GM18517 (cell line): ENCODE results near the gene DUSP8.
"Not testable (repeated sequence)": the region's sequence is repeated elsewhere in the genome, so short reads cannot be mapped to it uniquely, and the experiment has no call there.

Source experiments
- ATAC-seq: cut with Tn5 transposase; IDR thresholded peaks from one replicate; pipeline ENCODE4 v1.9.1; 2021; ENCODE audit warnings: mild to moderate bottlenecking, moderate library complexity; ENCODE audit not compliant: unreplicated experiment

DUSP8 gene

DNA sequence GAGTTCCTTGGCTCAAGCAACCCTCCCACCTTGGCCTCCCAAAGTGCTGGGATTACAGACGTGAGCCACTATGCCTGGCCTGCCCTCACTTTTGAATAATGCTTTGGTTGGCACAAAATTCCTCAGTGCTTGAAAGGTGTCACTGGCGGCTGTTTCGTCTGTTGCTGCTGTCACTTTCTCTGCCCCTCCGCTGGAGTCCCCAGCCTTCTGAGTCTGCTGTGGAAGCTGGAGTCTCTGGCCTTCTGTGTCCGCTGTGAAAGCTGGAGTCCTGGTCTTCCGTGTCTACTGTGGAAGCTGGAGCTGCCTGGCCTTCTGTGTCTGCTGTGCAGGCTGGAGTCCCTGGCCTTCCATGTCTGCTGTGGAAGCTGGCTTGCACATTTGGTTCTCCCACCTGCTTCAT lies 17.9 kb upstream of the DUSP8 start:
- no peak for ATAC-seq

DNA sequence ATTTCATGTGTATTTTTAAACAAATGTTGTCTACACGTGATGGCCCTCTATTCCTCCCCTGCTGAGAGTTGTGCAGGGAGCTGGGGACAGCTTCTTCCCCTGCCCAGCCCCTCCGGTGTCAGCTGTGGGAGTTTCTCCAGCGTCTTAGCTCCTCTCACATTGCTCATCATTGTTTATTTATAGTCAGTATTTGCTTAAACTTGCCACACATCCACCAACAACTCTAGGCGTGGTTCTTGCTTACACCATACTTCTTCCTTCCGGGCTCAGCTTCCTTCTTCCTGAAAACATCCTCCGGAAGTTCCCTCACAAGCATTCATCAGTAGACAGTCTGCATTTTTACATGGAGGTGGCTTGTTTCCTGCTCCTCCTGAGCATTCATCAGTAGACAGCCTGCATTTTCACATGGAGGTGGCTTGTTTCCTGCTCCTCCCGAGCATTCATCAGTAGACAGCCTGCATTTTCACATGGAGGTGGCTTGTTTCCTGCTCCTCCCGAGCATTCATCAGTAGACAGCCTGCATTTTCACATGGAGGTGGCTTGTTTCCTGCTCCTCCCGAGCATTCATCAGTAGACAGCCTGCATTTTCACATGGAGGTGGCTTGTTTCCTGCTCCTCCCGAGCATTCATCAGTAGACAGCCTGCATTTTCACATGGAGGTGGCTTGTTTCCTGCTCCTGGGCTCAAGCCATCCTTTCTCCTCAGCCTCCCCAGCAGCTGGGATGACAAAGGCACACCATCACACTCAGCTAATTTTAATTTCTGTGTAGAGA lies 17.3 kb upstream of the DUSP8 start:
- not testable (repeated sequence) for ATAC-seq

GRCh38 chr11:1586699-1587098 lies 14.6 kb upstream of the DUSP8 start:
- no peak for ATAC-seq

DNA sequence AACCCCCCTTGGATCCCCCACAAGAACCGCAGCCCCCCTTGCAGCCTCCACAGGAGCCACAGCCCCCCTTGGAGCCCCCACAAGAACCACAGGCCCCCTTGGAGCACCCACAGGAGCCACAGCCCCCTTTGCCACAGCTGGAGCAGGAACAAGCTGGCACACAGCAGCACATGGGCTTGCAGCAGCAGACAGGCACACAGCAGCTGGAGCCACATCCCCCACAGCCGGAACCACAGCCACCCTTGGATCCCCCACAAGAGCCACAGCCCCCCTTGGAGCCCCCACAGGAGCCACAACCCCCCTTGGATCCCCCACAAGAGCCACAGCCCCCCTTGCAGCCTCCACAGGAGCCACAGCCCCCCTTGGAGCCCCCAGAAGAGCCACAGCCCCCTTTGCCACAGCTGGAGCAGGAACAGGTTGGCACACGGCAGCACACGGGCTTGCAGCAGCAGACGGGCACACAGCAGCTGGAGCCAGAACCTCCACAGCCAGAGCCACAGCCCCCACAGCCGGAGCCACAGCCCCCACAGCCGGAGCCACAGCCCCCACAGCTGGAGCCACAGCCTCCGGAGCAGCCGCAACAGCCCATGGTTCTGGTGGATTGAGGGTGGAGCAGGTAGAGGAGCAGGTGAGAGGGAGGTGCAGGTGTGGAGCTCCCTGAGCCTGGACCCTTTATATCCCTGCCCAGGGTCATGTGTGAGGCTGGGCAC lies 12.7 kb upstream of the DUSP8 start, which contains the start of gene KRTAP5-1:
KRTAP5-1 (minus strand) TSS at position 623 of the 710 bp plus-strand sequence; CDS start at position 589, 34 bp downstream.
- not testable (repeated sequence) for ATAC-seq

- not testable (repeated sequence) for ATAC-seq
These were observed 10.8 kb upstream of the DUSP8 start for GRCh38 chr11:1582909-1583308.

DNA sequence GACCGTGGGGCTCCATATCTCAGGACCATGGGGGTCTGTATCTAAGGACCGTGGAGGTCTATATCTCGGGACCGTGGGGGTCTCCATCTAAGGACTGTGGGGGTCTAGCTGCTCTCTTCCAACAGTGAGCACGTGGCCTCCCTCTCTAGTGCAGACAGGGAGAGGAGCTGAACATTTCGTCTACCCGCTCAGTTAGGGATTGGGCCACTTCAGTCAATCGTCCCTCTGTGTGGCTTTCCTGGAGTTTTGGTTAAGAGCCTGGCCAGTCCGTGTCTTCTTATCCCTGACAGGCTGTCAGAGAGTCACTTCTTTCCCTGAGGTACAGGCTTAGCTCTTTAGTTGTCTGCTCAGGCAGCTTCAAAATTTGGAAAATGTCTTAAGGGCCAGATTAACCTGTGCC lies 9.9 kb upstream of the DUSP8 start:
- ATAC-seq, result no peak

DNA sequence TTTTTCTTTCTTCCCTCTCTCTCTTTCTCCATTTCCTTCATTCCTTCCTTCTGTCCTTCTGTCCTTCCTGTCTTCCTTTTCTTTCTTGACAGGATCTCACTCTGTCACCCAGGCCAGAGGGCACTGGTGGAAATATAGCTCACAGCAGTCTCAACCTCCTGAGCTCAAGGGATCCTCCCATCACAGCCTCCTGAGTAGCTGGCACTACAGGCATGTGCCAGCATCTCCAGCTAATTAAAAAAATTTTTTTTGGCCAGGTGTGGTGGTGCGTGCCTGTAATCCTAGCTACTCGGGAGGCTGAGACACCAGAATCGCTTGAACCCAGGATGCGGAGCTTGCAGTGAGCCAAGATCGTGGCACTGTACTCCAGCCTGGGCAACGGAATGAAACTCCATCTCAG lies 4.8 kb upstream of the DUSP8 start:
- no peak for ATAC-seq

DNA sequence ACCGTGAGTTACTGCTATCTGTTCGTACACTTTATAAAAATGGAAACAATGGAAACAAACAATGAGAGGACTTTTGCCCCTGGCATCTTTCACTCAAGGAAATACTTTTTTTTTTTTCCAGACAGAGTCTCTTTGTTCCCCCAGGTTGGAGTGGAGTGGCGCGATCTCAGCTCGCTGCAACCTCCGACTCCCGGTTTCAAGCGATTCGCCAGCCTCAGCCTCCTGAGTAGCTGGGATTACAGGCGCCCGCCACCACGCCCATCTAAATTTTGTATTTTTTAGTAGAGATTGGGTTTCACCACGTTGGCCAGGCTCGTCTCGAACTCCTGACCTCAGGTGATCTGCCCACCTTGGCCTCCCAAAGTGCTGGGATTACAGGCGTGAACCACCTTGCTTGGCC lies 3.7 kb upstream of the DUSP8 start:
- ATAC-seq, result not testable (repeated sequence)

DNA sequence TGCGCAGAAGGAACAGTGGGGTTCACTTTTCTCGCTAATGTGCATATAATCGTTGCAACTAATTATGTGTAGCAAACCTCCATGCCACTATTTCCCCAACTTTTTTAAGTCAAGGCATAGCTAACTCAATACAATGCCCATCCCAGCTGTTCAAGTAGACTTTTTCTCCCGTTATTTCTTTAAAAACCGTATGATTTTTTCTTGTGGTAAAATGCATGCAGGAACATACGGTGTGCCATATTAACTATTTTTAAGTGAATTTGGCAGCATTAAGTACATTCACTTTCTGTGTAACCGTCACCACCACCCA lies 2.8 kb upstream of the DUSP8 start:
- ATAC-seq, result no peak

DNA sequence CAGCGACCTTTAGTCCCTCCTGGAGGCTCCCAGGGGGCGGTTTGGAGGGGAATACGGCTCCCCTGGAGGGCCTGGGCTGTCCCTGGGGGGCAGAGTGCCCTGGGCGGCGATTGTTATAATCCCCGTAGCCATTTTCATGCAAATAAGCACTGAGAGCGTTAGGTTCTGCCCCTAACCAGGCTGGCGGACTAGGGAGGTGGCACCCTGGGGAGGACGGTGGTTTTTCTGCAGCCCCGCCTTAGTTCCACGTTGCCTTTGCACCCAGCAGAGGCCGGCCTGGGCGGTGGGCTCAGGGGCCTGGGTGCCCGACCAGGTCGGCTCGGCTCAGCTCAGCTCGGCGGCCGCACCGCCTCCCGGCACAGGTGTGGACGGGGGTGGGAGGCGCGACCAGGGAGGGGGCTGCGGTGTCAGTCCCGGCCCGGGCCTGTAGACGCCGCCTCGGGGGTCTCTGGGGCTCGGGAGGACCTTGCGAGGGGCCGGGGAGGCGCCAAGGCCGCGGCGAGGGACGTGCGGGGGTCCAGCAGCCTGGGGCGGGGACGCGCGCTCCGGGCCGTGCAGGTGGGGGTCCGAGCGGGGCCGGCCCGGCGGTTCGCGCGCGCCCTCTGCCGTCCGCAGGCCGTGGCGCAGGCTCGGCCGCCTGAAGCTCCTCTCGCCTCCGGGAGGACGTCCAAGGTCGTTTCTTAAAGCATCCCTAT lies 2.3 kb upstream of the DUSP8 start:
- no peak for ATAC-seq

- no peak for ATAC-seq
These were observed 1.8 kb upstream of the DUSP8 start for GRCh38 chr11:1573903-1574237.

- ATAC-seq, result no peak
These were observed 1.2 kb upstream of the DUSP8 start for GRCh38 chr11:1573077-1573902.

DNA sequence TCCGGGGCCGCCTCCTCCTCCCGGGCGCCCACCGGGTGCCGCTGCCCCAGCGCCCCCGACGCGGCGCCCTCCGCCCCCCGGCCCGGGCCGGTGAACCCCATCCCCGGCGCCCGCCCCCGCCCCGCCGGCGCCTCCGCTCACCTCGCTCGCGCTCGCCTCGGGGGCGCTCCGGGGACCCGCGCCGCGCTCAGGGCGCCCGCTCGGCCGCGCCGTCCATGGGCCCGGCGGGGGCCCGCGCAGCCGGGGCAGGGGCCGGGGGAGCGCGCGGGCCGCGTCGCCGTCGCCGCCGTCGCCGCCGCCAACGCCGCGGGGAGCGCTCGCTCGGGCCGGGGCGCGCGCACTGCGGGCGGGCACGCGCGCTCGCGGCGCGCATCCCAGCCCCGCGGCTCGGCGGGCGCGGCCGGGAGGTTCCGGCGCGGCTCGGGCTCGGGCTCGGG lies 293 bp downstream of the DUSP8 start:
- ATAC-seq, result no peak

DNA sequence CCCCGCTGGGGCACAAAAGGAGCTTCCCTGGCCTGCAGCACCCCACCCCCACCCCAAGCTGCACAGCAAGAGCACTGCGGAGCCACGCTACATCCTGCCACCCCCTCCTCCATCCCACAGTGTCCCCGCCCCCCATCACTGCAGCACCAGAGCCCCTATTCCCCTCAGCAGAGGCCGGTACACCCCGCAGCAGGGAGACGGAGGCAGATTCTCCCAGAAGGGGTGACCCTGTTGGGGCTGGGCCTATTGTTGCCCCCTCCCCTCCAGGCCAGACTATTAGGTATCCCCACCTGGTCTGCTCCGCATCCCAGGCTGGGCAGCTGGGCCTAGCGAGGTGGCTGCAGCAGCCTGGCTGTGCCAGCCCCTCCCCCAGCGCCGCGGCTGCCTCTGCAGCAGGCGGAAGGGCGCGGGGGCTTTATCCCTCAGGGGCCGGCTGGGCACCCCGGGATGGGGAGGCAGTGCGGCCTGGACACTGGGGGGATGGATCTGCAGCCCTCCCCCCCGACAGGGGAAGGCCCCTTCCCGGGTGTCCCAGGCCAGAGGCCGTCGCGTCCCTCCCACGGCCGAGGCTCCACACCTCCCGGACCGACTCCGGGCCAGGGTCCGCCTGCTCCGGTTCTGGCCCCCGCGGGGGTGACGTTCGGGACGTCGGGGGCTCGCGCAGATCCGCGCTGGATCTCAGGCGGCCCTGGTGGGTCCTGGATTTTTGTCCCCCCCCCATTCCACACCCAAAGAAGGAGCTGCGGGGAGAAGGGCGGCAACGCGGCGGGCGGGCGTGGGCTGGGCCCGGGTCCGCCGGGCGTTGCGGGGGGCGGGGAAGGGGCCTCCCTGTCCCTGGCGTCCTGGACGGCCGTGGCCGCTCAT lies 943 bp downstream of the DUSP8 start:
- no peak for ATAC-seq

DNA sequence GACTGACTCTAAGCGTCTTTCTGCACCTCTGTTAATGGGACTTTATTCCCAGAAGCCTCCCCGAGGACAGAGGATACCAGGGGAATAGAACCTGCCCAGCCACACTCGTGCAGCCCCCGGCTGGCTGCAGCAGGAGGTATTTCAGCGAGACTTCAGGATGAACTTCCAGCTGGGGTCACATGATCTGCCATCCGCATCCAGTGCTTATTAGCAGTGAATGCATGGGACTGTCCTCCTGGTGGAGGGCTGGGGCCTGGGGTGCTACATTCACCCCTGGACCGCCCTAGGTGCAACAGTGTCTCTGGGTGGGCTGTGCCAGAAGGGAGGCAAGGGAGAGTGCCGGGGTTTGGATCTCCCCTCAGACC lies 1.6 kb downstream of the DUSP8 start:
- no peak for ATAC-seq

- ATAC-seq, result no peak
These were observed 2.0 kb downstream of the DUSP8 start for GRCh38 chr11:1570001-1570453.

GRCh38 chr11:1569251-1569780 lies 2.8 kb downstream of the DUSP8 start:
- ATAC-seq, result no peak

- no peak for ATAC-seq
These were observed 3.6 kb downstream of the DUSP8 start for GRCh38 chr11:1568441-1568911.

DNA sequence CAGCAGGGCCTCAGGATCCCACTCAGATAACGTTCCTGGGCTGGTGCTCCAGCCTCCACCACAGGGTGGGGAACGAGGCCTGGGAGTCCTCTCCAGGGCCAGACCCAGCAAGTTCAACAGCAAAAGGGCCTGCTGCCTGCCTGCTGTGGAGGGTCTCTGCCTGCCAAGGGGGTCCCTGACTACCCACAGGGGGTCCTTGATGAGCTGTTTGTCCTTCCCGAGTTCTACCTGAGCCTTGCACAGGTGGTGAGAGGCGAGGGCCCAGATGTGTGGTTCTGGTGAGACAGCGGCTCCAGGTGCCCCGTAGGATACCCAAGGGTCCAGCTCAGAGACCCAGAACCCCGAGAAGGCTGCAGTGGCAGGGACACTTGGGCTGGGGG lies 4.4 kb downstream of the DUSP8 start:
- ATAC-seq, result no peak
